Epithelial cell of esophagus (primary cell): Measurements from ENCODE around the gene ZNF674.

Source experiments
- DNase-seq: peaks from one replicate; pipeline ENCODE4 v3.0.0; 2010; ENCODE audit warnings: low read depth
- H3K4me3 ChIP-seq: 2 replicates; pipeline ENCODE4 v1.5.1; 2011; ENCODE audit warnings: mild to moderate bottlenecking, low read length, control low read depth
- CTCF ChIP-seq: IDR thresholded peaks from 2 replicates; pipeline ENCODE4 v1.5.1; 2011; ENCODE audit warnings: low read depth, mild to moderate bottlenecking, low read length, control low read depth, inconsistent platforms; ENCODE audit not compliant: insufficient read depth; ENCODE audit errors: missing control alignments

The ZNF674 gene

GRCh38 chrX:46569621-46570020 lies 24.4 kb upstream of the ZNF674 start:
- H3K4me3 ChIP-seq: no peak overlapping the region
- no peak for TF ChIP-seq CTCF
- DNase-seq: no peak

GRCh38 chrX:46567388-46567787 lies 22.2 kb upstream of the ZNF674 start:
- H3K4me3 ChIP-seq: no peak overlapping the region
- no peak for DNase-seq
- TF ChIP-seq CTCF: no peak

- DNase-seq: no peak
- H3K4me3 ChIP-seq: no peak overlapping the region
- TF ChIP-seq CTCF: no peak
Observed at GRCh38 chrX:46561824-46562657, 16.8 kb upstream of the ZNF674 start.

- no peak overlapping the region for H3K4me3 ChIP-seq
- TF ChIP-seq CTCF: no peak
- no peak for DNase-seq
Observed at GRCh38 chrX:46559062-46559461, 13.8 kb upstream of the ZNF674 start.

GRCh38 chrX:46554942-46555341 lies 9.7 kb upstream of the ZNF674 start:
- peak; percentile 47 for DNase-seq
- no peak overlapping the region for H3K4me3 ChIP-seq
- peak; percentile 12 for TF ChIP-seq CTCF

- no peak for DNase-seq
- no peak for TF ChIP-seq CTCF
- H3K4me3 ChIP-seq: no peak overlapping the region
Observed at GRCh38 chrX:46553935-46554334, 8.7 kb upstream of the ZNF674 start.
